Erythroblast (primary cell): ENCODE data around the gene RTN4.
"Not testable (repeated sequence)": the region's sequence is repeated elsewhere in the genome, so short reads cannot be mapped to it uniquely, and the experiment has no call there.

Experiments used
- DNase-seq, 2 experiments: peaks; one replicate each; lab custom pipeline; 2025; lab: John Stamatoyannopoulos, UW
- GATA1 ChIP-seq: IDR thresholded peaks from 2 replicates; pipeline ENCODE4 v1.6.1; 2011; ENCODE audit warnings: low read depth, mild to moderate bottlenecking, control low read depth, low read length, moderate library complexity
- POLR2A ChIP-seq: IDR thresholded peaks from 2 replicates; pipeline ENCODE4 v1.6.1; 2011; ENCODE audit warnings: mild to moderate bottlenecking, low read length

The RTN4 gene

DNA sequence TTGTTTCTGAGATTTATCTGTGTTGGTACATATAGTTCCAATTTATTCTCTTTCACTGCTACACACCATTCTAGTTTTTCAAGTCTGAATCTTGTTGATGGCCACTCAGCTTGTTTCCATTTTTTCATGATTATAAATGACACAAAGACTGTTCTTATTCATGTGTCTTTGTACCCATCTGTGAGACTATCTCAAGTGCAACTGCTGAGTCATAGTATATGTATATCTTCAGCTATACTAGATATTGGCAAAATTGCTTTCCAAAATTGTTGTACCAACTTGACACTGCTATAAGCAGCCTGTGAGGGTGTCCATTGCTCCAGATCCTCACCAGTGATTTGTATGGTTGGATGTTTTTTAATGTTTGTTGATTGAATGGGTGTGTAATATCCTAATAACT lies 37.2 kb upstream of the RTN4 start:
- TF ChIP-seq GATA1 (no peak), POLR2A (no peak)
- peak; percentile 67 for DNase-seq

DNA sequence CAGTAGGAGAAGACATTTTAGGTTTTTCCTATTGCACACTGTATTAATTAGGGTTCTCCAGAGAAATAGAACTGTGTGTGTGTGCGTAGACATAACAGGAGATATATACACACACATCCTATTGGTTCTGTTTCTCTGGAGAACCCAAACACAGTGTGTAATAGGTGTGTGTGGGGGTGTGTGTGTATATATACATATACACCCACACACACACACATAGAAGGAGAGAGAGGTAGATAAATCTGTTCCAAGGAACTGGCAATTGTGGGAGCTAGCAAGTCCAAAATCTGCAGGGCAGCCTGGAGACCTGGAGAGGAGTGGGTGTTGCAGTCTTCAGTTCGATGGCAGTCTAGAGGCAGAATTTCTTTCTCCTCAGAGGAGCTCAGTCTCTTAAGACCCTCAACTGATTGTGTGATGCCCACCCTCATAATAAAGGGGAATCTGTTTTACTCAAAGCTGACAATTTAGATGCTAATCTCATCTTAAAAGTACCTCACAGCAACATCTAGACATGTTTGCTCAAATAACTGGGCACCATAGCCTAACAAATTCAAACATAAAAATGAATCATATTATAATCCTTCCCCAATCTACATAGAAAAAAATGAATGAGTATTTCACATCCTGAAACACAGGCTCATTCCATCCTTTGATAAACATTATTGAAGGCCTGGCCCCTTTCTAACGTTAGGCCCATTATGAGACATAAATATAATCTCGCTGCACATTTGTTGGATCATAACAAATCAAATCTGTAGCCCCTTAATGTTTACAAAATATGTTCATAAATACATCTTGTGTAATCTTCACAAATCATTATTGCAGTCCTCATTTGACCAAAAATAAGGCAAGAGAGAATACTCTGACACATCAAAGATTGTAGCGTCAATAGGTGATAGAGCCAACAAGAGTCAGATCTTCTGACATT lies 35.1 kb upstream of the RTN4 start:
- TF ChIP-seq POLR2A = no peak
- TF ChIP-seq GATA1 = no peak
- no peak for DNase-seq

DNA sequence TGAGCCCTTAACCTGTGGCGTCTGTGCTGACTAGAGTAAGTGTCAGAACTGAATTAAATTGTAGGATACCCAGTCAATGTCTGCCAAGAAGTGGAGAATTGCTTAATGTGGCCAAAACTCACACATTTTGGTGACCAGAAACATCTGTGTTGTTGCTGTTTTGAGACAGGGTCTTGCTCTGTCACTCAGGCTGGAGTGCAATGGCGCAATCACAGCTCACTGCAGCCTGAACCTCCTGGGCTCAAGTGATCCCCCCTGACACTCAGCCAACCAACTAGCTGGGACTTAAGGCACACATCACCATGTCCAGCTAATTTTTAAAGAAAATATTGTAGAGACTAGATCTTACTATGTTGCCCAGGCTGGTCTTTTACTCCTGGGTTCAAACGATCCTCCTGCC lies 34.4 kb upstream of the RTN4 start:
- DNase-seq = no peak
- TF ChIP-seq GATA1 (no peak), POLR2A (no peak)

DNA sequence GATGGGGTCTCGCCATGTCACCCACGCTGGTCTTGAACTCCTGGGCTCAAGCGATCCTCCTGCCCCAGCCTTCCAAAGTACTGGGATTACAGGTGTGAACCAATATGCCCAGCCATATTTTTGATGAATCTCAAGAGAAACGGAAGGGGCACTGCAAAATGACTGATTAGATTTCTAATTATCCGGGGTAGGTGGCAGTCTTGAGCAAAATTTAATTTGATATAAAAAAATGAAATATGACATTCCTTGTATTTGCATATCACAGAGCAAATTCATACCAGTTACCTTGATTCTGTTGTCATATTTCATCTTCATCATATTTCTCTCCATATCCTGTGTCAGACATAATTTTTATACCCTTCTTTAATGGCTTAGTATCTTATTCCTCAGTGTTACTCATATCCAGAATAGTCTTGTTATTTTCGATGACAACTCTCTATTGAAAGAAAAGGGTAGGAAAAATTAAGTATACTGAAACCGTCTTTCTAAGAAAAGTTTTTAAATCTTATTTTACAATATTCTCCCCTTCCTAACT lies 30.0 kb upstream of the RTN4 start:
- no peak for TF ChIP-seq POLR2A
- no peak for TF ChIP-seq GATA1
- no peak for DNase-seq

DNA sequence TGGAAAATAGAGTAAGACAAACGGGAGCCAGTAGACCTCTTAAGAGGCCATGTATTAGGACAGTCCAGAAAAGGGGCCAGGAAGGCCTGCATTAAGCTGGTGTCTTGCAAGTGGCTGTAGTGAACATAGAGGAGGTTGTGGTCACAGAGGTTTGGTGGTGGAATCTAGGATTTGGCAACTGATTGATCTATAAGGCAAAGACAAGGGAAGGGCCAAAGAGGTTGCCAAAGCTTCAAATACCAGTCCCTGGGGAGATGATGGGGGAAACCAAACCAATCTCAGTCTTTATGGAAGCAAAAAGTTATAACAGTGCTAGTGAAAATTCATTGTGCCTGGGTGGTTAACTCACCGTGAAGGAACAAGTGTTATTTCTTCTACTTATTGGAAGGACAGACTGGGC lies 28.7 kb upstream of the RTN4 start:
- TF ChIP-seq GATA1 (no peak), POLR2A (no peak)
- DNase-seq = no peak

DNA sequence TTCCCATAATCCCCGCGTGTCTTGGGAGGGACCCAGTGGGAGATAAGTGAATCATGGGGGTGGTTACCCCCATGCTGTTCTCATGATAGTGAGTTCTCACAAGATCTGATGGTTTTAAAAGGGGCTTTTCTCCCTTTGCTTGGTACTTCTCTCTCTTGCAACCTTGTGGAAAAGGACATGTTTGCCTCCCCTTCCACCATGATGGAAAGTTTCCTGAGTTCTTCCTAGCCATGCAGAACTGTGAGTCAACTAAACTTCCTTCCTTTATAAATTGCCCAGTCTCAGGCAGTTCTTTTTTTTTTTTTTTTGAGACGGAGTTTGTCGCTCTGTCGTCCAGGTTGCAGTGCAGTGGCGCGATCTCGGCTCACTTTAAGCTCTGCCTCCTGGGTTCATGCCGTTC lies 26.5 kb upstream of the RTN4 start:
- no peak for DNase-seq
- TF ChIP-seq POLR2A = no peak
- TF ChIP-seq GATA1 = no peak

DNA sequence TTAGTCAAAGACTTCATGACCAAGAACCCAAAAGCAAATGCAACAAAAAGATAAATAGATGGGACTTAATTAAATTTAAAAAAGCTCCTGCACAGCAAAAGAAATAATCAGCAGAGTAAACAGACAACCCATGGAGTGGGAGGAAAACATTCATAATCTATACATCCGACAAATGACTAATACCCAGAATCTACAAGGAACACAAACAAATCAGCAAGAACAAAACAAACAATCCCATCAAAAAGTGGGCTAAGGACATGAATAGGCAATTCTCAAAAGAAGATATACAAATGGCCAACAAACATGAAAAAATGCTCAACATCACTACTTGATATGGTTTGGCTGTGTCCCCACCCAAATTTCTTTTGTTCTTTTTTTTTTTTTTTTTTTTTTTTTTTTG lies 25.8 kb upstream of the RTN4 start:
- not testable (repeated sequence) for DNase-seq

DNA sequence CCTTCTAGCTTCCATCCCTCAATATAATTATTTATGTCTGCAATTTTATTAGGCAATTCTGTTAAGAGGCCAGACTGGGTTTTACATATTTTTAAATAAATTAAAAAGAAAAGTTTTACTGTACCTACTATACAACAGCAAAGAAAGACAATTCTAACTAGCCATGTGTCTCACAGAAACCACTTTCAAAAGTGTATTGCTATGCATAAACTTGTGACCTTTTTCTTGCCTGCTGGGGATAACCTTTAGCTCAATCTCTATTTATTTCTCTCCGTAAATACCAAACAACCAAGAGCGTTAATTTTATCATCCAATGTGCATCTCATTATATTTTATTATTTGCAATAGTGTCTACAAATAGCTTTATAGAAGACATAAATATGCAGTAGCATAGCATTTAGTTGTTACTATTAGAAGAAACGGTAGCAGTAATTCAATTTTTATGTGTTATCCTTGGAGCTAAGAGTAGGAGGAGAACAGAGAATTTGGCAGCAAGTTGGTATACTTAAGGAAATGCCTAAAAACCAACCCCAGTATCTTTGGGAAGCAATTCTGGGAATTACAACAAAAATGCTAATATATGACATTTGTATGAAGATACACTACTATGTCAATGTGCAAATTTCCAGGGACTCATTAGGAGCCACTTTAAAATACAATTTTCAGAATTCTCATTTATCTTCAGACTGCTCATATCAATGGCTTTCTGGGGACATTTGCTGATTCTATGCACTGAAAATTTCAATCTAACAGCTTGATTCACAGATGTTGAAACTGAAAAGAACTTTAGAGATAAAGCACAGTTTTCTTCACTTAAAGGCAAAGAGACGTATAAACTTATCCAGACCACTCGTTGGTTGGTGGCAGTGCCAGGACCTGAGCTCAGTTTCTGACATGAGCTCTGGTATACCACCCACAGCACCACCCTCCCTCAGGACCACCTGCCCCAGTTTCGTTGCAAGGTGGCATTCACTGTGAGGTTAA lies 23.0 kb upstream of the RTN4 start:
- no peak for TF ChIP-seq POLR2A
- TF ChIP-seq GATA1 = no peak
- no peak for DNase-seq

DNA sequence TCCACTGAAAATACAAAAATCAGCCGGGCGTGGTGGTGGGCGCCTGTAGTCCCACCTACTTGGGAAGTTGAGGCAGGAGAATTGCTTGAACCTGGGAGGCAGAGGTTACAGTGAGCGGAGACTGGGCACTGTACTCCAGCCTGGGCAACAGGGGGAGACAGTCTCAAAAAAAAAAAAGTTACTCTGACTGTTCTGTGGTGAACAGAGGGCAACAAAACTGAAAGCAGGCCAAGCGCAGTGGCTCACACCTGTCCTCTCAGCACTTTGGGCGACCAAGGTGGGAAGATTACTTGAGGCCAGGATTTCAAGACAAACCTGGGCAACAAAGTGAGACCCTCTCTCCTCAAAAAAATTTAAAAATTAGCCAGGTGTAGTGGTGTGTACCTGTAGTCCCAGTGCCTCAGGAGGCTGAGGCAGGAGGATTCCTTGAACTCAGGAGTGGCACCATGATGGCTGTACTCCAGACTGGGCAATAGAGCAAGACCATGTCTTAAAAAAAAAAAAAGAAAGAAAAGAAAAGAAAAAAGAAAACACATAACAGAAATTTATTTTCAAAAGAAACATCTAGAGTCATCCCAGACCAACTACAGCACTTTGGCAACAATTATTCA lies 13.6 kb upstream of the RTN4 start:
- TF ChIP-seq POLR2A (no peak), GATA1 (no peak)
- DNase-seq = peak; percentile 43 to 52

DNA sequence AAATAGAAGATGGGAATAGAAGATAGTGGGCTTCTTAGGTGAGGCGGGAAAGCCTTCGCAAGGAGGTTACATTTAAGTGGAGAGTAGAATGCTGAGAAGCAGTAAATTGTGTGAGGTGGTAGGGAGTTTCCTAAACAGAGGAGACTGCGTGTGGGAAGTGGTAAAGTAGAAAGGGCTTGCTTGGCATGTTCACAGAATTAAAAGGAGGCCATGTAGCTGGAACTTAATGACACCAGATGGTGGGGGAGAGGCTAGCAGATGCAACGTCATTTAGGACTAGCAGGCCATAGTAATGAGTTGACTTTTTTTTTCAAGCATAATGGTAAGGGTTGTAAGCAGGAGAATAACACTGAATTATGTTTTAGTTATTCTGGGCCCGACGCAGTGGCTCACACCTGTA lies 13.0 kb upstream of the RTN4 start:
- TF ChIP-seq POLR2A = no peak
- TF ChIP-seq GATA1 = no peak
- DNase-seq = no peak

DNA sequence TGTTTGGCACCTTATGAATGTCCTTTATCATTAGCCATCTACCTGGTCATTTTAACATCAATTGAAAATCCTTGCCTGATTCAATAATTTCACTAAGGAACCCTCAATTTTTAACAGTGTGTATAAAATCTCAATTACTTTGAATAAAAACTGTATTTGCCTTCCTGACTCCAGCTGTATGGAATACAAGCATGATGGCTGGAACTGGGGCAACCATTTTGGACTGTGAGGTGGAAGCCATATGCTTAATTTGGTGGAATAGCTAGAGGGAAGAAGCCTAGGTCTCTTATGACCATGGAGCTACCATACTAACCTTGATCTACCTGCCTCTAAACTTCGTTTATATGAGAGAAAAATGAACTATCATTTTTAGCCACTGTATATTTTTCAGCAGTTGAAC lies 12.5 kb upstream of the RTN4 start:
- no peak for DNase-seq
- no peak for TF ChIP-seq GATA1
- TF ChIP-seq POLR2A = no peak

DNA sequence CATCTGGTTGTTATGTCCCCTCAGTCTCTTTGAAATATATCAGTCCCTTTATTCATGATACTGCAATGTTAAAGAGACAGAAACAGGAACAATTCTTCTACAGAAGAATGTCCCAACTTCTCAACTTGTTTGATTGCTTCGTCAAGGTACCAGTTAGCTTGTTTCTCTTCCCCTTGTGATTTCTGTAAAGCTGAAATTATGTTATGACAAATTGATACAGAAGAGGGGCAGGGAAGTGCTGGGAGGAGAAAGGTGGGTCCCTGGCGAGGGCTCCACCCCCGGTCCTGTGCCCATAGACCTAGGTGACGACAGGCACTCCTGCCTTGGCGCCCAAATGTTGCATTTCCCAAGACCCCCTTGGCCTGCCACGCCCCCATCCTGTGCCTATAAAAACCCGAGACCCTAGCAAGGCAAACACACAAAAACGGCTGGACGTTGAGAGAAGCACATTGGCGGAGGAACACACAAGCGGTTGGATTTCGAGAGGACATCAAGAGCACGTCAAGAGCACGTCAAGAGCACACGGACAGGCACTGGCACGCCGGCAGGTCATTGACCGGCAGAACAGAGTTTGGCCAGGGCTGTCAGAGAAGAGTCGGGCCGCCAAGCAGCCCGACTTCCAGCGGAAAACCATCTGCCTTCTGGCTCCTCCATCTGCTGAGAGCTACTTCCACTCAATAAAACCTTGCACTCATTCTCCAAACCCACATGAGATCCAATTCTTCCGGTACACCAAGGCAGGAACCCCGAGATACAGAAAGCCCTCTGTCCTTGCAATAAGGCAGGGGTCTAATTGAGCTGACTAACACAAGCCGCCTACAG lies 11.5 kb upstream of the RTN4 start:
- TF ChIP-seq POLR2A = no peak
- TF ChIP-seq GATA1 = no peak
- DNase-seq = no peak

DNA sequence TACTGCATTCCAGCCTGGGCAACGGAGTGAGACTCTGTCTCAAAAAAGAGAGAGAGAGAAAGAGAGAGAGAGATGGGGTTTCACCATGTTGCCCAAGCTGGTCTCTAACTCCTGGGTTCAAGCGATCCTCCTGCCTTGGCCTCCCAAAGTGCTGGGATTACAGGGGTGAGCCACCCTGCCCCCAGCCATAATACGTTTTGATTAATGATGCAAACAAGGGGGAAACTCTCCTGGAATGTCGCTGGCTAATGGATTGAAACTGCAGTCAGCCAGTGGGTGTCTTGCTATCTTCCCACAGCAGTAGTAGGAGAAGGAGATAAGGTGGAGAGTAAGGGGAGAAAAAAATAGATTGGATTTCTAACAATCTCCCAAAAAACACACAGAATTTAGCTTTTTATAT lies 9.5 kb upstream of the RTN4 start:
- no peak for TF ChIP-seq POLR2A
- TF ChIP-seq GATA1 = no peak
- DNase-seq = no peak
